ENCODE data around the gene ITPR2.

GRCh38 chr12:26304273-26304672 is 528.7 kb downstream of the ITPR2 start:
- no peak for TF ChIP-seq TAF1 (IDR thresholded peaks at IDR 0.05; ENCODE audit: borderline replicate concordance, low read depth, low read length)
- TF ChIP-seq POLR2A (IDR thresholded peaks at IDR 0.05; ENCODE audit: low read depth, low read length), result no peak
- no peak for TF ChIP-seq POLR2AphosphoS5 (IDR thresholded peaks at IDR 0.05; ENCODE audit: low read depth, low read length)

Measured in GM12892 (cell line).